AG10803 (cell line): ENCODE results near the gene ST8SIA1.

Experiments
- DNase-seq: peaks from one replicate; pipeline ENCODE4 v3.0.0; 2010; ENCODE audit warnings: low read depth
- H3K4me3 ChIP-seq: 2 replicates; pipeline ENCODE4 v1.5.1; 2011; ENCODE audit warnings: mild to moderate bottlenecking, low read length, control low read depth
- CTCF ChIP-seq: conservative IDR thresholded peaks from 2 replicates; pipeline ENCODE4 v1.5.1; 2011; ENCODE audit warnings: mild to moderate bottlenecking, low read length, control low read depth, inconsistent platforms

ST8SIA1 gene

GRCh38 chr12:22361785-22362184 lies 27.3 kb upstream of the ST8SIA1 start:
- TF ChIP-seq CTCF, result no peak
- no peak for DNase-seq

DNA sequence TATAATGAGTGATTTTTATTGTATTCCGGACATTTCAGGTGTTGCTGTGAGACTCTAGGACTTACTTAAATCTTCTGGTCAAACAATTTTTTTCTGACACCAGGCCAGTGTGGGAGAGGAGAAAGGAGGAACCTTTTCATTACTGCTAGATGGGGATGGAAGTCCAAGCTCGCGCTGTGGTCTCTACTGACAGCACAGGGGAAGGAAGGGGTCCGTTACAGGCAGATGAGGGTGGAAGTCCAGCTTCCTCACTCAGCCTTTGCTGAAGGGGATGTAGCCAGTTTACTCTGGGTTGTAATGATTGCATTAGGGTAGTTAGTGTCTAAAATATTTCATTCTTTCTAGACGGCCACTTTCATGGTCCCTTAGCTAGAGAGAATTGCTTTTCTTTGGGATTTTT lies 26.3 kb upstream of the ST8SIA1 start:
- no peak for DNase-seq
- no peak overlapping the region for H3K4me3 ChIP-seq

More at GRCh38 chr12:22361785-22362184, 27.3 kb upstream of the ST8SIA1 start:
- H3K4me3 ChIP-seq, result no peak overlapping the region

DNA sequence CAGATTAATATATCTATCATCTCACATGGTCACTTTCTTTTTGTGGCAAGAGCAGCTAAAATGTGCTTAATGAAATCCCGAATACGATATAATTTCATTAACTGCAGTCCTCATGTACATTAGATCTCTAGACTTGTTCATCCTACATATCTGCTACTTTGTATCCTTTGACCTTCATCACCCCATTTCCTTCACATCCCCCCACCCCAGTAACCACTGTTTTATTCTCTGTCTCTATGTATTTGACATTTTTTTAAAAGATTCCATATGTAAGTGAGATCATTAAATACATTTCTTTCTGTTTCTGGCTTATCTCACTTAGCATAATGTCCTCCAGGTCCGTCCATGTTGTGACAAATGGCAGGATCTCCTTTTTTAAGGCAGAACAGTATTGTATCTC lies 23.0 kb upstream of the ST8SIA1 start:
- TF ChIP-seq CTCF, result no peak
- no peak for DNase-seq
- no peak overlapping the region for H3K4me3 ChIP-seq

More for the DNA sequence above, 26.3 kb upstream of the ST8SIA1 start:
- no peak for TF ChIP-seq CTCF

GRCh38 chr12:22356231-22356630 lies 21.7 kb upstream of the ST8SIA1 start:
- no peak overlapping the region for H3K4me3 ChIP-seq
- DNase-seq, result no peak

DNA sequence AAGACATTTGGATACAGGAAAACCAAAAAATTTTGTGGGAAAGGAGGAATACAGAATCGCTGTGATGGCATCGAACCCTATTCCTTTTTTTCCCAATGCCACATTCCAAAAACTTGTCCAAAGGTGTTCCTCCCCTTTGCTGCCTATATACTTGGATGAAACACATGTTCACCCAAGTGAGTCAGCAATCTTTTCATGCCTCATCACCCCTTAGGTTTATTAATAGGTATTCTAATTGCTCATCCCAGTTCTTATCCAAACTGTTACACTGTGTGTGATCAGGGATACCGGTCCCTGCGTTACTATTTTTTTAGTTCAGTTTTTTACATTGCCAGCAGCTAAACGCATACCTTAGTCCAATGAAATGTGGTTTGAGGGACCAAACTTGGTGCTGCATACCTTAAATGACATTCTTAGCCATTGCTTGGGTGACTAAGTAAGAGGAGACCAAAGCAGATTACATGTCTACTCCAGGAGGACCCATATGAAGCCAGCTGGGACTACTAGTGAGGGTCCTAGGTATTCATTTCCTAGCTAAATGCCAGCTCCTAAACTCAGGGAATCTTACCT lies 20.6 kb upstream of the ST8SIA1 start:
- no peak overlapping the region for H3K4me3 ChIP-seq
- DNase-seq, result no peak
- TF ChIP-seq CTCF, result no peak

More at GRCh38 chr12:22356231-22356630, 21.7 kb upstream of the ST8SIA1 start:
- TF ChIP-seq CTCF, result no peak

GRCh38 chr12:22353615-22354325 lies 19.3 kb upstream of the ST8SIA1 start:
- TF ChIP-seq CTCF, result no peak
- no peak for DNase-seq

DNA sequence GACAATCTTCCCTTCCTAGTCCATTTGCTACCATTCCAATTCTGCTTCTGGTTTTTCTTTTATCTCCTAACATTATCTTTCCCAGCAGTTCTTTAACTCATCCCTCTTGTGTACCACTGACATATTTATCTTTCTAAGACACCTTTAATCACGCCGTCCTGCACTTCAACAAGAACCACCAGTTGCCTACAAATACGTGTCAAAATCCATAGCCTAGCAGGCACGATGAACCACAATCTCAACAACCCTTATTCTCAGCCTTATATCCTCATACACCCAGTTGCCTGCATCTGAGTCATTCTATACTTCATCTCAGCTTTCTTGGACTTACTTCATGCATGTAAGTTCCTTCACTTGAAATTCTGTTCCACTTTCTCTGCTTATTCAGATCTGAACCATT lies 16.4 kb upstream of the ST8SIA1 start:
- no peak for DNase-seq
- H3K4me3 ChIP-seq, result no peak overlapping the region
- TF ChIP-seq CTCF, result no peak

More at GRCh38 chr12:22353615-22354325, 19.3 kb upstream of the ST8SIA1 start:
- no peak overlapping the region for H3K4me3 ChIP-seq
